NT2/D1 (cell line): ENCODE data around the gene PCP4L1.

Experiments used
- YY1 ChIP-seq: IDR thresholded peaks from 2 replicates; pipeline ENCODE4 v1.6.1; 2011; ENCODE audit not compliant: insufficient read length, insufficient read depth
- ZNF274 ChIP-seq: IDR thresholded peaks from 2 replicates; pipeline ENCODE4 v1.6.1; 2011; ENCODE audit warnings: mild to moderate bottlenecking, low read depth, low read length

- no peak for TF ChIP-seq YY1
- TF ChIP-seq ZNF274: no peak
These were observed 38.9 kb downstream of the PCP4L1 start for GRCh38 chr1:161297415-161297814.
